ENCODE measurements around the gene SATB2. TPM values are rescaled to one million over a fixed set of nuclear protein-coding genes. Genes with fewer than 3 reads are reported as not detected.

SATB2 gene
- polyA plus RNA-seq, 1 of the 3 experiments (the other 2 are of a cell fraction): 0.13 TPM

DNA sequence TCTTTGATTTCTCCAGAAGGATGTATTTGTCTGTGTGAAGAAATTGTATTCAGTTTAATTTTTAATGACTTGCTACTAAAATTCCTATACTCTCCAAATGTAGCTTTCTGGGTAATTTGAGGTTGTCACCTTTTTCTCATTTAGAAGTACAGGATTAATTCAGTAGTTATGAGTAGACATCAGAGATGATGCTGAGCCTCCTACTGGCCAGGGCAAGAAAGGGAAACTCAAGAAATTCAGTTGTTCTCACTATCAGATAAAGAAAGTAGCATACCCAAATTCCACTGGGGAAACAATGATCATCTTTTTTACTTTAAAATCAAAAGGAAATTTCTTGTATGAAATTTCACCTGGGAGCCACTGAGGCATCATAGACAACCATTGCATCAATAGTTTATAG is 199.4 kb downstream of the SATB2 start:
- H4K20me1 ChIP-seq (ENCODE audit: insufficient read depth): no peaks in the 10 kb centered on the region
- no peaks in the 10 kb centered on the region for H3F3A ChIP-seq (replicated peaks; ENCODE audit: insufficient read depth)
- H3K9ac ChIP-seq: no peak overlapping the region
- no peaks in the 10 kb centered on the region for H3K27me3 ChIP-seq (ENCODE audit: insufficient read depth)
- H3K4me2 ChIP-seq: no peak overlapping the region
- H3K36me3 ChIP-seq (replicated peaks in 1 of 2; ENCODE audit: control insufficient read depth in 1 of 2, insufficient read depth in 2 of 2, low read length in 1 of 2): no peaks in the 10 kb centered on the region
- no peaks in the 10 kb centered on the region for H3K79me2 ChIP-seq (ENCODE audit: insufficient read depth)
- no peak overlapping the region for H2AFZ ChIP-seq (ENCODE audit: low read depth)
- CTCF ChIA-PET: no interaction called here
- no peak overlapping the region for H3K4me3 ChIP-seq (ENCODE audit: low read depth in 2 of 2, low read length in 1 of 2)
- no peak for DNase-seq
- no peaks in the 10 kb centered on the region for H3K9me2 ChIP-seq
- no peak overlapping the region for H3K27ac ChIP-seq (ENCODE audit: low read depth in 2 of 2, low read length in 1 of 2)
- H3K4me1 ChIP-seq (ENCODE audit: control insufficient read depth in 1 of 2, insufficient read depth in 2 of 2, low read depth in 1 of 2, low read length in 1 of 2): no peaks in the 10 kb centered on the region
- H3K9me3 ChIP-seq: no peaks in the 10 kb centered on the region
- POLR2A ChIA-PET: no interaction called here
- TF ChIP-seq CTCF (IDR thresholded peaks at IDR 0.05) (peak; percentile 21; the same call in 1 of the 2 replicates), JUND (IDR thresholded peaks at IDR 0.05) (no peak), TAF1 (IDR thresholded peaks at IDR 0.05; ENCODE audit: borderline replicate concordance, low read depth, low read length) (no peak), EP300 (IDR thresholded peaks at IDR 0.05; ENCODE audit: borderline replicate concordance in 1 of 2, low read depth in 1 of 2, low read length in 1 of 2) (no peak), MXI1 (IDR thresholded peaks at IDR 0.05; ENCODE audit: low read depth, low read length) (no peak), NFIC (IDR thresholded peaks at IDR 0.05; ENCODE audit: borderline replicate concordance) (no peak), USF1 (IDR thresholded peaks at IDR 0.05; ENCODE audit: borderline replicate concordance, low read depth) (no peak), FOSL2 (IDR thresholded peaks at IDR 0.05; ENCODE audit: borderline replicate concordance, low read depth) (no peak), FOXM1 (IDR thresholded peaks at IDR 0.05; ENCODE audit: low read depth) (no peak), RAD21 (IDR thresholded peaks at IDR 0.05; ENCODE audit: low read length) (0 out of 2 replicates have a peak, but pooled peaks have one; percentile 10), TCF12 (IDR thresholded peaks at IDR 0.05) (no peak), NRF1 (IDR thresholded peaks at IDR 0.05; ENCODE audit: low read depth, low read length) (no peak), TEAD4 (IDR thresholded peaks at IDR 0.05; ENCODE audit: borderline replicate concordance, insufficient read depth) (no peak)
- TF ChIP-seq, protein P1, sequence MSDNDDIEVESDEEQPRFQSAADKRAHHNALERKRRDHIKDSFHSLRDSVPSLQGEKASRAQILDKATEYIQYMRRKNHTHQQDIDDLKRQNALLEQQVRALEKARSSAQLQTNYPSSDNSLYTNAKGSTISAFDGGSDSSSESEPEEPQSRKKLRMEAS (IDR thresholded peaks at IDR 0.05; ENCODE audit: low read depth): no peak

DNA sequence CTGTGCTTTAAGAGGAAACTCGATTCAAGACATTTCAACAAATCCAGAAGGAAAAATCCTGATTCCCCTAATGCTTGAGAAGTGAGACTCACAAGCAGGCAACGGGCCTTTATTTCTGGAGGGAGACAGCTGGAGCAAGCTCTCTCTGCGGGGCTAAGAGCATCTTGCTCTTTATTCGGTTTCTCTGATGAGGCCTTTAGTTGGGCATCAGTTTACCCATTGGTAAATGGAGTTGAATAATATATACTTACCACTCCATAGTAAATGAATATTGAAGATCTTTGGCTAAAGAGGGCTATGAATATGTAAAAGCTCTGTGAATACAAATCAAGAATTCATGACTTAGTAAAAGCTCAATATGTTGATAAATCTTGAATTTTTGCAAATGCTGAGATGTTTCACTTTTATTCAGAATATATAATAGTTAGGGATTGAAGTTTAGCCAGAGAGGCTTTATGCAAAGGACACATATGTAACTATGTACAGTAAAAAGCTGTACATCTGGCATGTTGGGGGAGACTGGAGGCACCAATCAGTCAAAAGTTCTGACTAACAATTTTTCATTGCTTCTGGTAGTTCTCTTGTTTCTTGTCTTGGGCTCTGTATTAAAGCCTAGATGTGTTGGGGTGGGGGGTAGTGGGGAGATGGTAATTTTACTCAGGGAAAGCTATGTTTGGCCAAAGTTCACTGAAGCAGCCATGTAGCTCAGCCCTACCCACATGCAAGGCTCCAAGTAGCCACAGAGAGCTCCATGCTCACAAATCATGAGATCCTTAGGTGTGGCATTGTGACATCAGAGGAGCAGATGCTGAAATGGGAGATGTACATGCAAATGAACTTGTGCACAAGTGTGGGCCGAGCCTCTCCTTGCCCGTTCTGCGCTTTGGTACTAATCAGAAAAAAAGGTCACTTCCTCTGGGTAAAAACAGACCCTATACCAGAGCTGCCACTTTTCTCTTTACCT is 200.2 kb downstream of the SATB2 start:
- Histone ChIP-seq H3K4me3 (ENCODE audit: low read depth in 2 of 2, low read length in 1 of 2) (no peak overlapping the region), H3K9me2 (no peaks in the 10 kb centered on the region), H4K20me1 (ENCODE audit: insufficient read depth) (no peaks in the 10 kb centered on the region), H3K79me2 (ENCODE audit: insufficient read depth) (no peaks in the 10 kb centered on the region), H3K9ac (no peak overlapping the region), H3K27ac (ENCODE audit: low read depth in 2 of 2, low read length in 1 of 2) (no peak overlapping the region), H3K27me3 (ENCODE audit: insufficient read depth) (no peaks in the 10 kb centered on the region), H3K4me2 (no peak overlapping the region), H3K36me3 (replicated peaks in 1 of 2; ENCODE audit: control insufficient read depth in 1 of 2, insufficient read depth in 2 of 2, low read length in 1 of 2) (no peaks in the 10 kb centered on the region), H2AFZ (ENCODE audit: low read depth) (no peak overlapping the region), H3F3A (replicated peaks; ENCODE audit: insufficient read depth) (no peaks in the 10 kb centered on the region), H3K9me3 (no peaks in the 10 kb centered on the region), H3K4me1 (ENCODE audit: control insufficient read depth in 1 of 2, insufficient read depth in 2 of 2, low read depth in 1 of 2, low read length in 1 of 2) (no peaks in the 10 kb centered on the region)
- ChIA-PET POLR2A (no interaction called here), CTCF (no interaction called here)
- 6% methylated on average over 7 of the region's 7 CpGs for WGBS (ENCODE audit: low lambda C conversion rate)
- TF ChIP-seq RFX5 (IDR thresholded peaks at IDR 0.05; ENCODE audit: low read length): no peak
- no peak for TF ChIP-seq FOSL2 (IDR thresholded peaks at IDR 0.05; ENCODE audit: borderline replicate concordance, low read depth)
- TF ChIP-seq PBX3 (IDR thresholded peaks at IDR 0.05): no peak
- no peak for TF ChIP-seq NRF1 (IDR thresholded peaks at IDR 0.05; ENCODE audit: low read depth, low read length)
- TF ChIP-seq SIN3A (IDR thresholded peaks at IDR 0.05; ENCODE audit: borderline replicate concordance, low read depth, low read length): no peak
- TF ChIP-seq MXI1 (IDR thresholded peaks at IDR 0.05; ENCODE audit: low read depth, low read length): no peak
- no peak for TF ChIP-seq EZH2phosphoT487 (IDR thresholded peaks at IDR 0.05; ENCODE audit: borderline replicate concordance, low read depth)
- no peak for TF ChIP-seq NFIC (IDR thresholded peaks at IDR 0.05; ENCODE audit: borderline replicate concordance)
- TF ChIP-seq GATA2 (CRISPR knock-in tag; IDR thresholded peaks at IDR 0.05): no peak
- TF ChIP-seq EP300 (IDR thresholded peaks at IDR 0.05; ENCODE audit: borderline replicate concordance in 1 of 2, low read depth in 1 of 2, low read length in 1 of 2): no peak
- no peak for TF ChIP-seq YY1 (IDR thresholded peaks at IDR 0.05; ENCODE audit: low read depth)
- no peak for DNase-seq
